ENCODE data around the gene CDH1. TPM values are rescaled to one million over a fixed set of nuclear protein-coding genes. Genes with fewer than 3 reads are reported as not detected.

Gene CDH1
- total RNA-seq, 1 experiment from 2014 or later, result 65.8 TPM

GRCh38 chr16:68833251-68833650, 96.2 kb downstream of the CDH1 start:
- TF ChIP-seq TCF7L2 (IDR thresholded peaks at IDR 0.05; ENCODE audit: low read depth, low read length) (no peak), SIN3A (IDR thresholded peaks at IDR 0.05; ENCODE audit: borderline replicate concordance, insufficient read depth, low read depth, low read length) (no peak), REST (IDR thresholded peaks at IDR 0.05; ENCODE audit: insufficient read depth in 1 of 2, low read depth in 2 of 2, low read length in 1 of 2) (no peak), POLR2AphosphoS5 (IDR thresholded peaks at IDR 0.05; ENCODE audit: low read depth, low read length) (no peak), CTCF (IDR thresholded peaks at IDR 0.05) (no peak)
- POLR2A ChIA-PET, result no interaction called here
- Histone ChIP-seq H3K4me3 (ENCODE audit: low read depth in 2 of 2, low read length in 2 of 2) (no peak overlapping the region), H3K27me3 (ENCODE audit: control insufficient read depth, insufficient read depth, low read length) (no peaks in the 10 kb centered on the region), H3K4me1 (ENCODE audit: control insufficient read depth, insufficient read depth, low read length) (no peaks in the 10 kb centered on the region), H3K9me3 (ENCODE audit: control insufficient read depth, insufficient read depth, low read depth, low read length) (no peaks in the 10 kb centered on the region), H3K36me3 (ENCODE audit: control insufficient read depth, insufficient read depth, low read length) (no peaks in the 10 kb centered on the region), H3K27ac (ENCODE audit: low read length) (no peak overlapping the region)
- no peak for ATAC-seq
- intact Hi-C loops (cut with micrococcal nuclease; ENCODE audit: unreplicated experiment), result no loop called here
- no peak for DNase-seq (ENCODE audit: low read depth, low spot score)
- CTCF ChIA-PET, result no interaction called here
- in situ Hi-C loops (cut with HindIII; ENCODE audit: low pct_unique_long_range_greater_than_20kb, low sequenced_read_pairs), result no loop called here
- no TSS peak for BruUV-seq (replicated peaks)

- intact Hi-C loops (cut with micrococcal nuclease; ENCODE audit: unreplicated experiment), result no loop called here
- H3K27me3 ChIP-seq (ENCODE audit: control insufficient read depth, insufficient read depth, low read length), result no peaks in the 10 kb centered on the region
- in situ Hi-C loops (cut with HindIII; ENCODE audit: low pct_unique_long_range_greater_than_20kb, low sequenced_read_pairs), result no loop called here
- H3K36me3 ChIP-seq (ENCODE audit: control insufficient read depth, insufficient read depth, low read length), result no peaks in the 10 kb centered on the region
- H3K9me3 ChIP-seq (ENCODE audit: control insufficient read depth, insufficient read depth, low read depth, low read length), result no peaks in the 10 kb centered on the region
- ChIA-PET CTCF (interaction anchor here (0.9 kb wide), 1 partner anchor 244 kb away, joined by 3 read pairs; no protein-coding TSS in a partner anchor), POLR2A (no interaction called here)
- H3K27ac ChIP-seq (ENCODE audit: low read length), result no peak overlapping the region
- no peaks in the 10 kb centered on the region for H3K4me1 ChIP-seq (ENCODE audit: control insufficient read depth, insufficient read depth, low read length)
- ATAC-seq, result no peak
- no peak for TF ChIP-seq POLR2AphosphoS5 (IDR thresholded peaks at IDR 0.05; ENCODE audit: low read depth, low read length)
- no peak for TF ChIP-seq CTCF (IDR thresholded peaks at IDR 0.05)
- TF ChIP-seq SIN3A (IDR thresholded peaks at IDR 0.05; ENCODE audit: borderline replicate concordance, insufficient read depth, low read depth, low read length), result no peak
- TF ChIP-seq REST (IDR thresholded peaks at IDR 0.05; ENCODE audit: insufficient read depth in 1 of 2, low read depth in 2 of 2, low read length in 1 of 2), result no peak
- TF ChIP-seq TCF7L2 (IDR thresholded peaks at IDR 0.05; ENCODE audit: low read depth, low read length), result no peak
- BruUV-seq (replicated peaks), result no TSS peak
- no peak overlapping the region for H3K4me3 ChIP-seq (ENCODE audit: low read depth in 2 of 2, low read length in 2 of 2)
- no peak for DNase-seq (ENCODE audit: low read depth, low spot score)
Observed at GRCh38 chr16:68834550-68834949, 97.5 kb downstream of the CDH1 start.

Measured in Panc1 (cell line).